GM08714 (cell line): ENCODE measurements around the gene ILKAP.
A peak's percentile ranks its signal among the peaks of the same experiment; 100 is the strongest.

ENCODE experiments used
- H3K4me3 ChIP-seq: fragments of 200-500 bp; sonication (Bioruptor generic); 2 replicates; pipeline ENCODE4 v1.5.1; 2014; ENCODE audit warnings: mild to moderate bottlenecking, low read length, inconsistent platforms
- ZNF274 ChIP-seq: IDR thresholded peaks from 2 replicates; pipeline ENCODE4 v1.6.1; 2012; ENCODE audit warnings: mild to moderate bottlenecking, low read depth, low read length

ILKAP gene

GRCh38 chr2:238203094-238203972, at the start of gene ILKAP:
TSS of gene ILKAP (minus strand) at chr2:238203695. CDS start at chr2:238203553, 142 bp downstream.
- H3K4me3 ChIP-seq, result peak within 1 kb of the TSS; percentile 87
- TF ChIP-seq ZNF274, result no peak

DNA sequence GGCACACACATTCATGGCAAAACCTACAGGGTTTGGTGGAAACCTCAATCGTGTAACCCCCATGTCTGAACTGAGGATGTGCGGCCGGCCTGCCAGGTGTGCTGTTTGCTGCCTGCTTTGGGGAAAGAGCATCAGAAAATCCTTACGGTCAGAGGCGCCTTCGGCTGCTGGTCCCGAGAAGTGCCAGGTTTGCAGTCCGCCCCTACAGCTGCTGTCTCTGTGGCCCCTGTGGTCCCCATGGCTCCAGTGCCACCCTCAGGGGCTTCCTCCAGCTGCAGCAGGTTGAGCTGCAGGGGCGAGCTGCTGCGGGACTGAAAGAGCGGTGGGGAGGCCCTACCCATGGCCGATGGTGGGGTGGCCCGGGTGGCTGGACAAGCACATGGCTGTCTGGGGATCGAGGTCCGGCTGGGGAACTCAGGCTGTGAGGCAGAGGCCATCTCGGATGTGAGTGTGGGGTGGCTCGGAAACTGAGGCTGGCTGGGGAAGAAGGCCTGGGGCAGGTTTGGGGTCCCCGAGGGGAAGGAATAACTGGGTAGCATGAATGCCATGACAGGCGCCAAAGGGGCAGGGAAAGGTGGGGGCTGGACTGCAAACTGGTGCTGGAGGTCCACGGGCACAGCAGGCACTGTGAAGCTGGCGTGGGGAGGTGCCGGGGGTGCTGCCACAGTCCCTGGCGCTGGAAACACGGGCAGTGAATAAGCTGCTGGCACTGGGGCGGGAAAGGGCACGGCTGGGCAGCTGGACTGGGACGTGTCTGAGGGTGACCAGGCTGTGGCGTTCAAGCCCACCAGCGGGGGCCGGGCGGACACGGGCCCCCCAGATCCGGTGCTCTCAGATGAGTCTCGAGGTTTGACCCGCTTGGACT, 49.5 kb upstream of the ILKAP start:
- no peak for TF ChIP-seq ZNF274
- H3K4me3 ChIP-seq, result no peak overlapping the region

DNA sequence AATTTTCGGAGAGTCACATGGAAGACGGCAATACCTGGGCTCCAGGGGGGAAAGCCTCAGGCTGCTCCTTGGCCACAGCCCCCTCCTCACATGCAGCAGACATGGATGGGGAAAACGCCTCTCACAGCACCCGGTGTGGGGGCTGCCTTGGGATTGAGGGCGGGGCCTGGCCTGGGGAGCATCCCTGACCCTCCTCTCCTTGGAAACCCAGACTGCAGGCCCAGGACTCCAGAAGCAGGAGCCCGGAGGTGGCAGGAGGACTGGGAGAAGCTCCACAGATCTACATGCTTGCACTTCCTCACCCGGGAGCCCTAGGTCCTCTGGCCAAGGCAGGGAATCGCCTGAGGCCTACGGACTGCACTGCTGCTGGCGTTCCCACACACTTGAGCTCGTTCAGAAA, 48.5 kb upstream of the ILKAP start:
- H3K4me3 ChIP-seq, result no peak overlapping the region
- TF ChIP-seq ZNF274, result no peak

- H3K4me3 ChIP-seq, result no peak overlapping the region
- no peak for TF ChIP-seq ZNF274
These were observed 47.8 kb upstream of the ILKAP start for GRCh38 chr2:238251331-238251730.

- no peak for TF ChIP-seq ZNF274
- H3K4me3 ChIP-seq, result no peak overlapping the region
These were observed 47.4 kb upstream of the ILKAP start for GRCh38 chr2:238250896-238251295.

DNA sequence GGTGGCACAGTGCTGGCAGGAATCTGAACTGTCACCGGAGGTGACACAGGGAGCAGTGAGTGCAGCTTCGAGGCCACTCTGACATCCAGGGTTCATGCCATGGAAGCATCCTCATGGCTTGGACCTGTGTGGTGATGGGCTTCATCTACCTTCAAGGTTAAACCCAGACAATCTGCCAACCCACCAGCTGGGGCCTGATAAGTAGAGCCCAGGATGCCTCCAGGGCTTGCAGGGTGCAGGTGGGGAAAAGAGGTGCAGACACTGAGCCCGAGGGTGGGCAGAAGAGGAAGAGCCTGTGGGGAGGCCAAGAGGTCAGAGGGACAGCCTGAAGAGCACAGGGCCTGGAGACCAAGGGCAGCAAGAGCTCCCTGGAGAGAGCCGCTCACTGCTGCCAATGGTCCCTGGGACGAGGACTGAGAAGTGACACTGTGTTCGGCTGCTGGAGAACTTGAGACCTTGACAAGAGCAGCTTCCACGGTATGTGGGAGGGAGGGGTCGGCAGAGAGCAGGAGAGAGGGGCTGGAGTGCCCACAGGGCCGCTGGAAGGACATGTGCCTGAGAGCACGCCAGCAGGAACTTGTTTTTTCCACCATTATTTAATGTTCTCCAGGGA, 44.5 kb upstream of the ILKAP start:
- no peak for TF ChIP-seq ZNF274
- H3K4me3 ChIP-seq, result no peak overlapping the region

- no peak for TF ChIP-seq ZNF274
- no peak overlapping the region for H3K4me3 ChIP-seq
These were observed 43.7 kb upstream of the ILKAP start for GRCh38 chr2:238247002-238247822.

DNA sequence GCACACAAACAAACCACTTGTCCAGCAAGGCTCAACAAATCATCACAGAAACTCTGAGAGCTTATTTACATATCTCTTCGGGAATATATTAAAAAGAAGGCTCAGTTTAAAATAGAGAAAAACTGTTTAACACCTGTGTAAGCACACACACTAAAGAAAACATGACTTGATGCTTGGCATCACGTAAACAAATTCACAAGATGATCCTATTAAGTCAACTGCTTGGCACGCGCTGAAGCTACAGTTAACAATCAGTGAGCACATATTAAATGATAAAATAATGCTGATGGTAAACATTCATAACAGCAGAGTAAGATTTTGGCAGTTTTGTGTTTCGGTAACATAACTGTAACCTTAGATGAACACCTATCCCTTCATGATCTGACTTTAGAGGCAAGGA, 40.7 kb upstream of the ILKAP start:
- no peak overlapping the region for H3K4me3 ChIP-seq
- no peak for TF ChIP-seq ZNF274

- H3K4me3 ChIP-seq, result no peak overlapping the region
- no peak for TF ChIP-seq ZNF274
These were observed 40.1 kb upstream of the ILKAP start for GRCh38 chr2:238243496-238244076.

- no peak overlapping the region for H3K4me3 ChIP-seq
- TF ChIP-seq ZNF274, result no peak
These were observed 39.4 kb upstream of the ILKAP start for GRCh38 chr2:238242731-238243495.

DNA sequence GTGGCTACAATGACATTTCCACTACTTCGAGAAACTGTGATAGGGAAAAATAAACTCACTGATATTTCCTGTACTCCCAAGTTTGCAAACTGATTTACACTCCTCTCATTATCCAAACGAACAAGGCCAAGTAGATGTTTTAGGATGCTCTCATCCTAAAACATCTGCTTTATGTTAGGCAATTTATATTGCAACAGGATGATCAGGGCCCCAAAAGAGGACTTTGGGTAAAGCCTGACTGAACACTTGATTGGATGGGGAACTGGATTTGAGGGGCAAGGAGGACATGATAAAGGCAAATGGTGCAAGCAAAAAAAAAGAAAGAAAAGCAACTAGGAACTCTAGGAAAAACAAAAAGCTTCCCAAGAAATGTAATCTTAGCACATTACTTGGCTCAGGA, 38.5 kb upstream of the ILKAP start:
- H3K4me3 ChIP-seq, result no peak overlapping the region
- TF ChIP-seq ZNF274, result no peak
